GM12801 (cell line): Measurements from ENCODE around the gene ZFYVE28.

Experiments used
- TF ChIP-seq, protein P1 (sequence below): IDR thresholded peaks from one replicate; pipeline ENCODE4 v1.5.1; 2011; ENCODE audit warnings: control low read depth; ENCODE audit not compliant: insufficient read length; ENCODE audit errors: extremely low read depth

The ZFYVE28 gene

GRCh38 chr4:2262944-2263250, 155.5 kb downstream of the ZFYVE28 start:
- TF ChIP-seq, protein P1, sequence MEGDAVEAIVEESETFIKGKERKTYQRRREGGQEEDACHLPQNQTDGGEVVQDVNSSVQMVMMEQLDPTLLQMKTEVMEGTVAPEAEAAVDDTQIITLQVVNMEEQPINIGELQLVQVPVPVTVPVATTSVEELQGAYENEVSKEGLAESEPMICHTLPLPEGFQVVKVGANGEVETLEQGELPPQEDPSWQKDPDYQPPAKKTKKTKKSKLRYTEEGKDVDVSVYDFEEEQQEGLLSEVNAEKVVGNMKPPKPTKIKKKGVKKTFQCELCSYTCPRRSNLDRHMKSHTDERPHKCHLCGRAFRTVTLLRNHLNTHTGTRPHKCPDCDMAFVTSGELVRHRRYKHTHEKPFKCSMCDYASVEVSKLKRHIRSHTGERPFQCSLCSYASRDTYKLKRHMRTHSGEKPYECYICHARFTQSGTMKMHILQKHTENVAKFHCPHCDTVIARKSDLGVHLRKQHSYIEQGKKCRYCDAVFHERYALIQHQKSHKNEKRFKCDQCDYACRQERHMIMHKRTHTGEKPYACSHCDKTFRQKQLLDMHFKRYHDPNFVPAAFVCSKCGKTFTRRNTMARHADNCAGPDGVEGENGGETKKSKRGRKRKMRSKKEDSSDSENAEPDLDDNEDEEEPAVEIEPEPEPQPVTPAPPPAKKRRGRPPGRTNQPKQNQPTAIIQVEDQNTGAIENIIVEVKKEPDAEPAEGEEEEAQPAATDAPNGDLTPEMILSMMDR, result no peak

DNA sequence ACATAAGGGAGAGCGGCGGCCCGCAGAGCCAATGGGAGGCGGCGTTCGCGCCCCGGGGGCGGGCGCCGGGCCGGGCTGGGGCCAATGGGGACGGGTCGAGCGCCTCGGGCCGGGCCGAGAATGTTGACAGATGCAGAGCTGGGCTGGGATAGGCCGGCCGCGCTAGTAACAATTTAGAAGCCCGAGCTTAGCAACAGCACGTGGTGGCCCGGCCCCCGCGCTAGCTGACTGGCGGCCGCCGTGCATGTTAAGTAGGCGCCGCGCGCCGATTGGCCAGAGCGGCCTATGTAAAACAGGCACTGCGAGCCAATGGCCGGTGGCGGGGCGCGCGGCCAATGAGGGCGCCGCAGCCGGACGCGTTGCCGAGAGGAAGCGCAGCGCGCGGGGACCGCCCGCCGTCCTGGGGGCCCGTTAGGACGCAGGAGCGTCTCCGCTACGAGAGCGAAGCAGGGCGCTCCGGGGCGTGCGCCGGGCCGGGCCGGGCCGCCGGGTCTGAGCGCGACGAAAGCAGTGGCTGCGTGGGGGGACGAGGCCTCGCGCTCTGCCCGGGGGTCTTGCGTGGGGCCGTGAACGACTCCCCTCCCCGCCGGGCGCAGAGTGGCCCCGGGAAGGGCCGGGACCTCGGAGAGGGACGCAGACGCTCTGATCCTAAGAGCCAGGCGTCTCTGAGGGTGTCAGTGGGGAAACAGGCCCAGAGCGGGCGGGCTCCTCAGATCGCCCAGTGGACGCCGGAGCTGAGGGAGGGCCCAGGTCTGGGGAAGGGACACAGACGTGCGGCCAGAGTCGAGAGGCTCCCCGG, 156.1 kb downstream of the ZFYVE28 start:
- TF ChIP-seq, protein P1, result no peak

GRCh38 chr4:2261853-2262144, 156.6 kb downstream of the ZFYVE28 start, which contains the start of gene MXD4:
Gene MXD4, minus strand, starts transcription at chr4:2262109. Its CDS starts 129 bp downstream, at chr4:2261980.
- TF ChIP-seq, protein P1, result no peak

- TF ChIP-seq, protein P1, result no peak
Observed at GRCh38 chr4:2261110-2261852, 157.2 kb downstream of the ZFYVE28 start.

- TF ChIP-seq, protein P1, result no peak
Observed at GRCh38 chr4:2260344-2261109, 157.9 kb downstream of the ZFYVE28 start.

- TF ChIP-seq, protein P1, result no peak
Observed at GRCh38 chr4:2259541-2260343, 158.7 kb downstream of the ZFYVE28 start.
